Measurements from ENCODE around the gene RFNG.

RFNG gene

DNA sequence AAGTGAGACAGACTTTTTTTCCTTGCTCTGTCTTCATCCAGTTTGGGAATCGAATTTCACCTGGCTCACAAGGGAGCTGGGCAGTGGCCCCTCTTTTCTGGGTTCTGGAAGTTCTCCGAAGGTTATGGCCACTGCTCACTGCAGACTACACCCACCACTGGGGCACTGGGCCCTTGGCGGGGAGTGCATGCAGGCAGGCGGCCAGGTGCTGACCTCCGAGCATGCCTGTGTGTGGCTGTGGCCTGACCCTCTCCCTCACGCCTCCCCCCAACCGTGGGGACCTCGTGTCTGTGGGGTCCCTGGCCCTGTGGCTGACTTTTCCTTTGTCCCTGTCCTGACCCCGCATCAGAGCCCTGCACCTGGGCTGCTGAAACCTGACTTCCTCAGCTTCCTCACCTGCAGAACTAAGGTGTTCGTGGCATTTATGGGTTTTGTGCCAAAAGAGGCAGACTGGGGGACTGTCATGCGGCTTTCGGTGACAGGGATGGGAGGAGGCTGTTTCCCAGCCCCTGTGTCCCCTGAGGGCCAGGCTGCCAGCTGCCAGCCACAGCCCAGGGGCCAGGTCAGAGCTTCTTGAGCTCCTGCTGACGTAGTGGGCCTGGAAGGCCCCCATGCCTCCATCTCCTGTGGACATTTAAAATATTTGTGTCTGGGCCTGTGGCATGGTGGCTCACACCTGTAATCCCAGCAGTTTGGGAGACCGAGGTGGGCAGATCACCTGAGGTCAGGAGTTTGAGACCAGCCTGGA, 52.7 kb downstream of the RFNG start:
- no peak for DNase-seq

DNA sequence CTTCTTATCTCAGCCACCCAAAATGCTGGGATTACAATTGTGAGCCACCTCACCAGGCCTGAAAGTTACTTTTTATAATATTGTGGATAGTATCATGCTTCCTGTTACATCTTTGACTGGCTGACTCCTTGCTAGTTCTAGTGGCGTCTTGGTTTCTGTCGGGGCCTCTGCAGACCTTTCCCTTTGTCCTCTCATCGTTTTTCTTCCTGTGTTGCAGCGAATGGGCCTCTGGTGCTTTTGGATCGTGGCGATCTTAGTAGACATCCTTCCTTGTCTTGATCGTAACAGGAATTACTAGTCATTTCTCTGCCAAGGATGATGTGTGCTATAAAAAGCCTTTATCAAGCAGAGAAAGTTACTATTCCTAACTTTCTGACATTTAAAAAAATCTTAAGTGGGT, 53.4 kb downstream of the RFNG start:
- no peak for DNase-seq

All from fibroblast of upper back skin (primary cell).